ENCODE data around the gene CREM. TPM values are rescaled to one million over a fixed set of nuclear protein-coding genes. Genes with fewer than 3 reads are reported as not detected.

The CREM gene
- total and polyA plus RNA-seq, 2 experiments from 2014 or later = 40.9 to 43.8 TPM

- TF ChIP-seq EZH2phosphoT487 (IDR thresholded peaks at IDR 0.05; ENCODE audit: unreplicated experiment) (no peak), CTCF (conservative IDR thresholded peaks at IDR 0.05; ENCODE audit: low read depth in 2 of 2) (no peak), CREB1 (CRISPR knock-in tag; IDR thresholded peaks at IDR 0.05; ENCODE audit: low read depth) (no peak), ZNF462 (CRISPR knock-in tag; IDR thresholded peaks at IDR 0.05) (no peak), ZNF114 (CRISPR knock-in tag; IDR thresholded peaks at IDR 0.05) (no peak), NANOG (IDR thresholded peaks at IDR 0.05; ENCODE audit: borderline replicate concordance) (no peak), STAT1 (IDR thresholded peaks at IDR 0.05; ENCODE audit: unreplicated experiment) (no peak), POLR2AphosphoS5 (IDR thresholded peaks at IDR 0.05; ENCODE audit: low read depth) (no peak), REST (IDR thresholded peaks at IDR 0.05; ENCODE audit: unreplicated experiment) (no peak), ETS1 (IDR thresholded peaks at IDR 0.05) (no peak), EZH2 (IDR thresholded peaks at IDR 0.05; ENCODE audit: low read depth, unreplicated experiment) (no peak), ZNF331 (CRISPR knock-in tag; IDR thresholded peaks at IDR 0.05; ENCODE audit: low read depth) (no peak)
- Mint-ChIP-seq H3K27ac (no peak overlapping the region), H3K9me3 (peaks cover 9% of the 10 kb centered on the region; the same call in 2 of the 3 replicates), H3K36me3 (ENCODE audit: low read depth) (peaks cover 3% of the 10 kb centered on the region; the same call in 1 of the 3 replicates), H3K4me1 (no peaks in the 10 kb centered on the region), H3K4me3 (no peak overlapping the region), H3K27me3 (ENCODE audit: insufficient read depth, low read depth, poor library complexity) (peaks cover 4% of the 10 kb centered on the region)
- Histone ChIP-seq H3K36me3 (ENCODE audit: insufficient read depth) (no peaks in the 10 kb centered on the region), H3K27me3 (ENCODE audit: insufficient read depth) (no peaks in the 10 kb centered on the region), H3K4me1 (ENCODE audit: insufficient read depth) (no peaks in the 10 kb centered on the region), H2AFZ (no peak overlapping the region), H3K4me2 (no peak overlapping the region), H3K9me2 (ENCODE audit: insufficient read depth) (no peaks in the 10 kb centered on the region), H3F3A (replicated peaks; ENCODE audit: low read depth) (no peaks in the 10 kb centered on the region), H3K79me2 (replicated peaks; ENCODE audit: insufficient read depth) (no peaks in the 10 kb centered on the region), H3K27ac (ENCODE audit: low read depth) (no peak overlapping the region), H3K4me3 (no peak overlapping the region), H4K20me1 (replicated peaks; ENCODE audit: insufficient read depth) (no peaks in the 10 kb centered on the region)
- no peak for ATAC-seq
- no peak for DNase-seq (ENCODE audit: low spot score)
Observed at GRCh38 chr10:35166607-35167006, 40.0 kb downstream of the CREM start.

Data from GM23338 (cell line).